HG03066 (cell line): ENCODE data around the gene CIROP.

Experiments used
- ATAC-seq: cut with Tn5 transposase; IDR thresholded peaks from one replicate; pipeline ENCODE4 v1.9.1; 2021; ENCODE audit warnings: low read depth; ENCODE audit not compliant: unreplicated experiment

CIROP gene

GRCh38 chr14:23131482-23131881, 26.7 kb upstream of the CIROP start:
- no peak for ATAC-seq

- ATAC-seq = no peak
Measured at GRCh38 chr14:23130871-23131270, 26.1 kb upstream of the CIROP start.

- no peak for ATAC-seq
Measured at GRCh38 chr14:23129759-23130316, 25.0 kb upstream of the CIROP start.

GRCh38 chr14:23128969-23129758, 24.4 kb upstream of the CIROP start:
- ATAC-seq = no peak

- ATAC-seq = no peak
Measured at GRCh38 chr14:23127861-23128260, 23.1 kb upstream of the CIROP start.

GRCh38 chr14:23126548-23127278, 21.9 kb upstream of the CIROP start:
- no peak for ATAC-seq

- no peak for ATAC-seq
Measured at GRCh38 chr14:23125933-23126524, 21.2 kb upstream of the CIROP start.

GRCh38 chr14:23125011-23125410, 20.2 kb upstream of the CIROP start:
- no peak for ATAC-seq

GRCh38 chr14:23124337-23124954, 19.7 kb upstream of the CIROP start:
- no peak for ATAC-seq

GRCh38 chr14:23123419-23123818, 18.6 kb upstream of the CIROP start:
- no peak for ATAC-seq

- no peak for ATAC-seq
Measured at GRCh38 chr14:23122086-23122485, 17.3 kb upstream of the CIROP start.

GRCh38 chr14:23121361-23121771, 16.6 kb upstream of the CIROP start:
- ATAC-seq = no peak

- peak; percentile 59 for ATAC-seq
Measured at GRCh38 chr14:23120541-23121251, 15.9 kb upstream of the CIROP start.

- ATAC-seq = no peak
Measured at GRCh38 chr14:23119363-23120327, 14.9 kb upstream of the CIROP start.

- ATAC-seq = no peak
Measured at GRCh38 chr14:23118506-23119362, 13.9 kb upstream of the CIROP start, which contains the start of gene CEBPE. TSS of gene CEBPE (minus strand) at chr14:23119255. CDS start at chr14:23119091, 164 bp downstream.

- no peak for ATAC-seq
Measured at GRCh38 chr14:23117371-23118020, 12.7 kb upstream of the CIROP start.

- no peak for ATAC-seq
Measured at GRCh38 chr14:23115918-23116317, 11.1 kb upstream of the CIROP start.
